Gastrocnemius medialis (tissue), 4 donors: ENCODE data around the gene NRCAM.

Experiments used
- POLR2A ChIP-seq, 2 donors: fragments of 450-650 bp; IDR thresholded peaks; one replicate each; pipeline ENCODE4 v1.6.1; 2017; ENCODE audit warnings: antibody characterized with exemption in 2 of 2, mild to moderate bottlenecking in 2 of 2, moderate library complexity in 2 of 2
- TF ChIP-seq, protein P1 (sequence below), 5 experiments: fragments of 450-650 bp in 3 of 5; fragments of 200-600 bp in 2 of 5; sonication (generic) in 2 of 5; IDR thresholded peaks in 4 of 5; conservative IDR thresholded peaks in 1 of 5; 1 replicate in 4 of 5; 2 replicates in 1 of 5; pipeline ENCODE4 v1.5.1; 2016 to 2019; ENCODE audit warnings: antibody characterized with exemption in 5 of 5, mild to moderate bottlenecking in 3 of 5, moderate library complexity in 3 of 5

DNA sequence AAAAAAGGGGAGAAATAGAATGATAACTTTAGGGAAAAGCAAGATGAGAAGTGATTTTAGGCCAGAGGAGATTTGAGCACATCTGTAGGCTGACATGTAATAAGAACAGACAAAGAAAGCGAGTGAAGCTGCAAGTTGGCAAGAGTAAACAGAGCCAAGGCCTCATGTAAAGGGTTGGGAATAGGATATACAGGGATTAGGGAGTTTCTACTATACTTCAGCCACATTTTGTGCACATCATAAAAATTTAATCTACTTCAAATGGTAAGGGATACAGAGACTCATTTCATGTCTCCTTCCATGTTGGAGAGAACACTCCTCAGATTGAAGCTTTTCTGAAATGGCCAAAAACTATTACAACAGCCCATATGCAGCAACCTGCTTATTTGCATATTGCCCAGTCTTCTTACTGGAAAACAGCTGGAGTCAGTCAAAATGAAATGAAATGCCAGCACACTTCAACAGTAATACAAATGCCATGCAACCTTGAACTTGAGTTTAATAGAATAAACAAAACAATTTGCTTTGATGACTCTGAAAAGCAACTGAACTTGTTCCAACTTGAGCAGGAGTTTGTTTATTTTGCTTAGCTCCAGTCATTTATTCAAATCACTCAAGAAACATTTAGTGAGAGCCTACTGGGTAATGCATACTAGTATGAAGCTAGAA is 49.9 kb downstream of the NRCAM start:
- TF ChIP-seq, protein P1, sequence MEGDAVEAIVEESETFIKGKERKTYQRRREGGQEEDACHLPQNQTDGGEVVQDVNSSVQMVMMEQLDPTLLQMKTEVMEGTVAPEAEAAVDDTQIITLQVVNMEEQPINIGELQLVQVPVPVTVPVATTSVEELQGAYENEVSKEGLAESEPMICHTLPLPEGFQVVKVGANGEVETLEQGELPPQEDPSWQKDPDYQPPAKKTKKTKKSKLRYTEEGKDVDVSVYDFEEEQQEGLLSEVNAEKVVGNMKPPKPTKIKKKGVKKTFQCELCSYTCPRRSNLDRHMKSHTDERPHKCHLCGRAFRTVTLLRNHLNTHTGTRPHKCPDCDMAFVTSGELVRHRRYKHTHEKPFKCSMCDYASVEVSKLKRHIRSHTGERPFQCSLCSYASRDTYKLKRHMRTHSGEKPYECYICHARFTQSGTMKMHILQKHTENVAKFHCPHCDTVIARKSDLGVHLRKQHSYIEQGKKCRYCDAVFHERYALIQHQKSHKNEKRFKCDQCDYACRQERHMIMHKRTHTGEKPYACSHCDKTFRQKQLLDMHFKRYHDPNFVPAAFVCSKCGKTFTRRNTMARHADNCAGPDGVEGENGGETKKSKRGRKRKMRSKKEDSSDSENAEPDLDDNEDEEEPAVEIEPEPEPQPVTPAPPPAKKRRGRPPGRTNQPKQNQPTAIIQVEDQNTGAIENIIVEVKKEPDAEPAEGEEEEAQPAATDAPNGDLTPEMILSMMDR (IDR thresholded peaks at IDR 0.05 in 4 of 5, conservative IDR thresholded peaks at IDR 0.05 in 1 of 5): no peak
- no peak for TF ChIP-seq POLR2A (IDR thresholded peaks at IDR 0.05)
